Measurements from ENCODE around the gene BIRC6. TPM values are rescaled to one million over a fixed set of nuclear protein-coding genes. Genes with fewer than 3 reads are reported as not detected.
A peak's percentile ranks its signal among the peaks of the same experiment; 100 is the strongest.

The BIRC6 gene
- 41.0 to 62.6 TPM (median 57.0 TPM) in 3 replicates for polyA plus RNA-seq
- 59.5 TPM for polyA plus RNA-seq (2011; ENCODE audit: low read depth)
- polyA plus RNA-seq (2011; cell fraction: cytosol; rRNA removed), result 17.8 and 31.0 TPM in 2 replicates
- 110 and 126 TPM in 2 replicates for polyA plus RNA-seq (2011; cell fraction: nucleus; rRNA removed)
- 20.2 and 34.6 TPM in 2 replicates for polyA plus RNA-seq (2012; ENCODE audit: low replicate concordance)
- 357 to 630 TPM (median 590 TPM) in 3 replicates for polyA minus RNA-seq
- 87.7 TPM for polyA minus RNA-seq (2011; cell fraction: cytosol; rRNA and poly(A)+ RNA removed)
- polyA minus RNA-seq (2011; cell fraction: nucleus; rRNA and poly(A)+ RNA removed), result 300 and 590 TPM in 2 replicates

GRCh38 chr2:32356681-32357317 lies at the start of gene BIRC6:
TSS of gene BIRC6 (plus strand) at chr2:32357023. CDS start at chr2:32357162, 139 bp downstream.
- H3K79me2 ChIP-seq (ENCODE audit: control insufficient read depth, insufficient read depth, low read length), result peaks cover 48% of the 10 kb centered on the region
- H3K4me1 ChIP-seq (ENCODE audit: control insufficient read depth, extremely low read depth, insufficient read depth, low read length), result peaks cover 15% of the 10 kb centered on the region
- peaks cover 0 to 6% of the 10 kb centered on the region in 2 experiments for H3K36me3 ChIP-seq (ENCODE audit: control insufficient read depth in 2 of 2, extremely low read depth in 1 of 2, insufficient read depth in 2 of 2, low read length in 2 of 2)
- DNase-seq (ENCODE audit: low read depth, low spot score) (peak; percentile 46), FAIRE-seq (no peak)
- peak within 1 kb of the TSS; percentile 79 for H3K27ac ChIP-seq (ENCODE audit: control insufficient read depth, insufficient read depth, low read length)
- H3K9me3 ChIP-seq (ENCODE audit: control insufficient read depth, low read depth, low read length), result no peaks in the 10 kb centered on the region
- H3K4me2 ChIP-seq (ENCODE audit: control insufficient read depth, extremely low read depth, insufficient read depth, low read depth, low read length), result peak within 1 kb of the TSS; percentile 85
- peak within 1 kb of the TSS; percentile 87 for H3K9ac ChIP-seq (ENCODE audit: control insufficient read depth, extremely low read depth, insufficient read depth, low read length)
- H3K27me3 ChIP-seq (ENCODE audit: control insufficient read depth, extremely low read depth, insufficient read depth, low read length), result no peaks in the 10 kb centered on the region
- peaks cover 4% of the 10 kb centered on the region for H4K20me1 ChIP-seq (ENCODE audit: control insufficient read depth, extremely low read depth, insufficient read depth, low read length)
- dilution Hi-C loops (cut with MboI; ENCODE audit: extremely low pct_ligation_motif_present, low sequenced_read_pairs), result no loop called here
- TF ChIP-seq CTCF (optimal IDR thresholded peaks at IDR 0.05 in 1 of 3, IDR thresholded peaks at IDR 0.05 in 1 of 3, conservative IDR thresholded peaks at IDR 0.05 in 1 of 3; ENCODE audit: extremely low read depth in 1 of 3, insufficient read depth in 2 of 3, low read length in 3 of 3) (no peak), EZH2 (IDR thresholded peaks at IDR 0.05; ENCODE audit: low read length) (no peak)
- H3K4me3 ChIP-seq (ENCODE audit: control insufficient read depth in 2 of 3, extremely low read depth in 1 of 3, insufficient read depth in 2 of 3, low read depth in 1 of 3, low read length in 3 of 3), result peak within 1 kb of the TSS; percentile 83 to 97 (median 94)
- peaks cover 2% of the 10 kb centered on the region for H3K9me1 ChIP-seq (ENCODE audit: control insufficient read depth, extremely low read depth, insufficient read depth, low read length)
- peak within 1 kb of the TSS; percentile 80 for H2AFZ ChIP-seq (ENCODE audit: control insufficient read depth, low read length)

- no peak overlapping the region for H3K4me2 ChIP-seq (ENCODE audit: control insufficient read depth, extremely low read depth, insufficient read depth, low read depth, low read length)
- H2AFZ ChIP-seq (ENCODE audit: control insufficient read depth, low read length), result no peak overlapping the region
- no peaks in the 10 kb centered on the region for H3K27me3 ChIP-seq (ENCODE audit: control insufficient read depth, extremely low read depth, insufficient read depth, low read length)
- H3K79me2 ChIP-seq (ENCODE audit: control insufficient read depth, insufficient read depth, low read length), result no peaks in the 10 kb centered on the region
- H3K4me1 ChIP-seq (ENCODE audit: control insufficient read depth, extremely low read depth, insufficient read depth, low read length), result no peaks in the 10 kb centered on the region
- H3K9me1 ChIP-seq (ENCODE audit: control insufficient read depth, extremely low read depth, insufficient read depth, low read length), result no peaks in the 10 kb centered on the region
- DNase-seq (ENCODE audit: low read depth, low spot score) (no peak), FAIRE-seq (no peak)
- H3K4me3 ChIP-seq (ENCODE audit: control insufficient read depth in 2 of 3, extremely low read depth in 1 of 3, insufficient read depth in 2 of 3, low read depth in 1 of 3, low read length in 3 of 3), result no peak overlapping the region
- TF ChIP-seq EZH2 (IDR thresholded peaks at IDR 0.05; ENCODE audit: low read length), result no peak
- no peak for TF ChIP-seq CTCF (optimal IDR thresholded peaks at IDR 0.05 in 1 of 3, IDR thresholded peaks at IDR 0.05 in 1 of 3, conservative IDR thresholded peaks at IDR 0.05 in 1 of 3; ENCODE audit: extremely low read depth in 1 of 3, insufficient read depth in 2 of 3, low read length in 3 of 3)
- H3K9ac ChIP-seq (ENCODE audit: control insufficient read depth, extremely low read depth, insufficient read depth, low read length), result no peak overlapping the region
- no peaks in the 10 kb centered on the region for H4K20me1 ChIP-seq (ENCODE audit: control insufficient read depth, extremely low read depth, insufficient read depth, low read length)
- no peak overlapping the region for H3K27ac ChIP-seq (ENCODE audit: control insufficient read depth, insufficient read depth, low read length)
- dilution Hi-C loops (cut with MboI; ENCODE audit: extremely low pct_ligation_motif_present, low sequenced_read_pairs), result no loop called here
- H3K9me3 ChIP-seq (ENCODE audit: control insufficient read depth, low read depth, low read length), result no peaks in the 10 kb centered on the region
- H3K36me3 ChIP-seq (ENCODE audit: control insufficient read depth in 2 of 2, extremely low read depth in 1 of 2, insufficient read depth in 2 of 2, low read length in 2 of 2), result peaks cover 0 to 3% of the 10 kb centered on the region in 2 experiments
Measured at GRCh38 chr2:32310577-32310976, 46.2 kb upstream of the BIRC6 start.
